Measurements from ENCODE around the gene NIBAN1. TPM values are rescaled to one million over a fixed set of nuclear protein-coding genes. Genes with fewer than 3 reads are reported as not detected.

Gene NIBAN1
- total and polyA plus RNA-seq, 7 donors = 9.0 to 112 (median 50.6) TPM

GRCh38 chr1:184940226-184940625, 34.1 kb downstream of the NIBAN1 start:
- no peak for TF ChIP-seq CTCF (IDR thresholded peaks at IDR 0.05)
- Histone ChIP-seq H3K4me3 (no peak overlapping the region), H3K4me1 (peaks cover 11% of the 10 kb centered on the region), H3K36me3 (ENCODE audit: insufficient read depth in 1 of 2, low read depth in 1 of 2) (no peaks in the 10 kb centered on the region), H3K27ac (no peak overlapping the region), H3K27me3 (ENCODE audit: insufficient read depth in 3 of 3, low read length in 2 of 3) (no peaks in the 10 kb centered on the region), H3K9me3 (no peaks in the 10 kb centered on the region)
- intact Hi-C loops (cut with DNase I) = no loop called here
- ATAC-seq (no peak), DNase-seq (no peak)
- 89 to 91% (median 90%) methylated on average over 2 of the region's 2 CpGs for WGBS, 3 donors

- intact Hi-C loops (cut with DNase I) = no loop called here
- Histone ChIP-seq H3K4me3 (no peak overlapping the region), H3K36me3 (ENCODE audit: insufficient read depth in 1 of 2, low read depth in 1 of 2) (no peaks in the 10 kb centered on the region), H3K4me1 (peaks cover 11% of the 10 kb centered on the region), H3K9me3 (no peaks in the 10 kb centered on the region), H3K27me3 (ENCODE audit: insufficient read depth in 3 of 3, low read length in 2 of 3) (no peaks in the 10 kb centered on the region), H3K27ac (no peak overlapping the region)
- no peak for TF ChIP-seq CTCF (IDR thresholded peaks at IDR 0.05)
- WGBS, 3 donors = 72 to 81% (median 77%) methylated on average over 4 of the region's 4 CpGs
- DNase-seq = no peak
- no peak for ATAC-seq
Measured at GRCh38 chr1:184937729-184938128, 36.6 kb downstream of the NIBAN1 start.

GRCh38 chr1:184935920-184936798, 38.1 kb downstream of the NIBAN1 start:
- no peak for DNase-seq
- H3K27ac ChIP-seq = peak overlapping the region; percentile 47
- no peak for TF ChIP-seq CTCF (IDR thresholded peaks at IDR 0.05)
- no peaks in the 10 kb centered on the region for H3K9me3 ChIP-seq
- H3K4me3 ChIP-seq = no peak overlapping the region
- H3K36me3 ChIP-seq (ENCODE audit: insufficient read depth in 1 of 2, low read depth in 1 of 2) = no peaks in the 10 kb centered on the region
- H3K27me3 ChIP-seq (ENCODE audit: insufficient read depth in 3 of 3, low read length in 2 of 3) = no peaks in the 10 kb centered on the region
- peaks cover 18% of the 10 kb centered on the region for H3K4me1 ChIP-seq
- intact Hi-C loops (cut with DNase I) = no loop called here
- no peak for ATAC-seq
- WGBS, 3 donors = 63 to 78% (median 70%) methylated on average over 8 of the region's 8 CpGs

- ATAC-seq (no peak), DNase-seq (no peak)
- no peak for TF ChIP-seq CTCF (IDR thresholded peaks at IDR 0.05)
- no peak overlapping the region for H3K4me3 ChIP-seq
- peaks cover 28% of the 10 kb centered on the region for H3K4me1 ChIP-seq
- WGBS, 3 donors = 94 to 97% (median 95%) methylated on average over 2 of the region's 2 CpGs
- H3K36me3 ChIP-seq (ENCODE audit: insufficient read depth in 1 of 2, low read depth in 1 of 2) = no peaks in the 10 kb centered on the region
- no peak overlapping the region for H3K27ac ChIP-seq
- H3K27me3 ChIP-seq (ENCODE audit: insufficient read depth in 3 of 3, low read length in 2 of 3) = no peaks in the 10 kb centered on the region
- intact Hi-C loops (cut with DNase I) = no loop called here
- H3K9me3 ChIP-seq = no peaks in the 10 kb centered on the region
Measured at GRCh38 chr1:184933944-184934343, 40.4 kb downstream of the NIBAN1 start.

All from psoas muscle (tissue), 8 donors.